ENCODE measurements around the gene PRRG3. TPM values are rescaled to one million over a fixed set of nuclear protein-coding genes. Genes with fewer than 3 reads are reported as not detected.

Gene PRRG3
- total and polyA plus RNA-seq, 2 donors (not counting 1 experiment from before 2014, with no cell fraction given), result not detected

DNA sequence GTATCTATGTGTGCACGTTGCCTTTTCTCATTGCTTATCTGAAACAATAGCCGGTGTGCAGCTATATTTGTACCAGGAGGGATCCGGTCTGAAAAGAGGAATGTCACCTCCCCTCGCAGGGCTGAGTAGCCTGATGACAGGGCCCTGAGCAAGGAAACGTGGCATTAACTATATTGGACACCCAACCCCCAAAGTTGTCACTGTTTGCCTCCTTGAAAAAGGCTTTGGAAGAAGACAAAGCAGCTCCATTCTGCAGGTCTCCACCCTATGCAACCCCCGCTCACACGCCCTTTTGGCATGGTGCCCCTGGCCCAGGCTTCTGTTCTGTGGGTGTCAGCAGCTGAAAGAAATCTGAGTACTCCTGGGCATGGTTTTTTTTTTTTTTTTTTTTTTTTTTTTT lies 8.2 kb downstream of the PRRG3 start:
- POLR2A ChIA-PET, result no interaction called here
- no peaks in the 10 kb centered on the region for H3K36me3 ChIP-seq (replicated peaks in 1 of 2; ENCODE audit: control extremely low read depth in 1 of 2, control insufficient read depth in 1 of 2, extremely low read depth in 1 of 2, insufficient read depth in 2 of 2, low read length in 1 of 2)
- no peaks in the 10 kb centered on the region for H4K20me1 ChIP-seq (ENCODE audit: control insufficient read depth, insufficient read depth, low read length, poor library complexity, severe bottlenecking)
- Mint-ChIP-seq H3K9me3 (ENCODE audit: insufficient read depth) (no peaks in the 10 kb centered on the region), H3K27ac (no peak overlapping the region), H3K27me3 (no peaks in the 10 kb centered on the region), H3K4me3 (no peak overlapping the region), H3K4me1 (no peaks in the 10 kb centered on the region)
- H3K27me3 ChIP-seq (replicated peaks in 1 of 4; ENCODE audit: control extremely low read depth in 1 of 4, control insufficient read depth in 3 of 4, insufficient read depth in 4 of 4, low read length in 3 of 4), result no peaks in the 10 kb centered on the region
- H3K27ac ChIP-seq (ENCODE audit: low read length in 2 of 2), result no peak overlapping the region
- CTCF ChIA-PET, result no interaction called here
- no peaks in the 10 kb centered on the region for H3K79me2 ChIP-seq (ENCODE audit: control insufficient read depth, insufficient read depth, low read length)
- H2AFZ ChIP-seq (ENCODE audit: insufficient read depth, low read depth, low read length, poor library complexity, severe bottlenecking), result no peak overlapping the region
- WGBS (ENCODE audit: insufficient coverage), result no CpG with 5 or more reads among the region's 7 CpGs
- DNase-seq, result no peak
- no peak for TF ChIP-seq EZH2 (IDR thresholded peaks at IDR 0.05; ENCODE audit: borderline replicate concordance, insufficient read depth, low read depth, low read length, poor library complexity, severe bottlenecking)
- no peak for TF ChIP-seq CTCF (IDR thresholded peaks at IDR 0.05)
- ATAC-seq (ENCODE audit: low read depth), result no peak
- intact Hi-C loops (cut with micrococcal nuclease), result no loop called here
- no peak overlapping the region for H3K4me2 ChIP-seq (replicated peaks; ENCODE audit: low read depth, low read length, poor library complexity, severe bottlenecking)
- no peak overlapping the region for H3K4me3 ChIP-seq (ENCODE audit: control extremely low read depth in 1 of 5, extremely low read depth in 1 of 5, insufficient read depth in 1 of 5, low read depth in 2 of 5, low read length in 4 of 5)
- no peaks in the 10 kb centered on the region for H3K9me3 ChIP-seq (ENCODE audit: control extremely low read depth in 1 of 3, control insufficient read depth in 2 of 3, insufficient read depth in 1 of 3, low read length in 2 of 3)
- H3K4me1 ChIP-seq (ENCODE audit: control insufficient read depth in 2 of 2, insufficient read depth in 2 of 2, low read length in 2 of 2), result no peaks in the 10 kb centered on the region
- no peak overlapping the region for H3K9ac ChIP-seq (ENCODE audit: low read length)

DNA sequence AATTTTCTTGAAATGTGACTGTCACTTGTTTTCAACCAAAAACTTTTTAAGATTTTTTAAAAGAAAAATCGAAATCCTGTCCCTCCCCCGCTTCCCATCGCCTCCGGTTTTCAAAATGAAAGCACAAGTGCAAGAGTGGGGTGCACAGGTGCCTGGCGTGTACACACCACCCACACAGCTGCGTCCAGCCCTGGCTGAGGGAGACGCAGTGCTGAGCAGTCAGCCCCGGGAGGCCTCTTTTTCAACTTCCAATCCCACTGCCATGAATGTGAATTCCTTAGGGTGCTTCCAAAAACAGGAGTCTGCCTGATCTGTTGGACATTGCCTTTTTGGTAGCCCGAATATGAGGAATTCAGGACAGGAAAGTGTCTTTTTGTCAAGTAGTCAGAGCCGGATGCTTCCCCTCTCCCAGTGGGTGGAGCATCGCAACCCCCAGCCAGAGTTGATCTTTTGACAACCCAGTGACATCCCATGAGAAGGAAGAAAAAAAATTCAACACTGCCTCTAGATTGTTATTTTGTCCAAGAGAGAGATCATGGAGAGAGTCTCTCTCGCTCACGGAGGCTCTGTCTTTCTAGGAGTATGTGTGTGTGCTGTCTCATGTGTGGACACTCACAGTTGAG lies 8.9 kb downstream of the PRRG3 start:
- H3K27ac ChIP-seq (ENCODE audit: low read length in 2 of 2), result no peak overlapping the region
- intact Hi-C loops (cut with micrococcal nuclease), result no loop called here
- Mint-ChIP-seq H3K9me3 (ENCODE audit: insufficient read depth) (no peaks in the 10 kb centered on the region), H3K4me1 (no peaks in the 10 kb centered on the region), H3K4me3 (no peak overlapping the region), H3K27ac (no peak overlapping the region), H3K27me3 (no peaks in the 10 kb centered on the region)
- H3K79me2 ChIP-seq (ENCODE audit: control insufficient read depth, insufficient read depth, low read length), result no peaks in the 10 kb centered on the region
- no peaks in the 10 kb centered on the region for H3K36me3 ChIP-seq (replicated peaks in 1 of 2; ENCODE audit: control extremely low read depth in 1 of 2, control insufficient read depth in 1 of 2, extremely low read depth in 1 of 2, insufficient read depth in 2 of 2, low read length in 1 of 2)
- H2AFZ ChIP-seq (ENCODE audit: insufficient read depth, low read depth, low read length, poor library complexity, severe bottlenecking), result no peak overlapping the region
- H3K4me2 ChIP-seq (replicated peaks; ENCODE audit: low read depth, low read length, poor library complexity, severe bottlenecking), result no peak overlapping the region
- H3K27me3 ChIP-seq (replicated peaks in 1 of 4; ENCODE audit: control extremely low read depth in 1 of 4, control insufficient read depth in 3 of 4, insufficient read depth in 4 of 4, low read length in 3 of 4), result no peaks in the 10 kb centered on the region
- H3K4me1 ChIP-seq (ENCODE audit: control insufficient read depth in 2 of 2, insufficient read depth in 2 of 2, low read length in 2 of 2), result no peaks in the 10 kb centered on the region
- POLR2A ChIA-PET, result no interaction called here
- TF ChIP-seq CTCF (IDR thresholded peaks at IDR 0.05), result no peak
- TF ChIP-seq EZH2 (IDR thresholded peaks at IDR 0.05; ENCODE audit: borderline replicate concordance, insufficient read depth, low read depth, low read length, poor library complexity, severe bottlenecking), result no peak
- H4K20me1 ChIP-seq (ENCODE audit: control insufficient read depth, insufficient read depth, low read length, poor library complexity, severe bottlenecking), result no peaks in the 10 kb centered on the region
- CTCF ChIA-PET, result no interaction called here
- DNase-seq (no peak), ATAC-seq (ENCODE audit: low read depth) (no peak)
- no peak overlapping the region for H3K9ac ChIP-seq (ENCODE audit: low read length)
- no peaks in the 10 kb centered on the region for H3K9me3 ChIP-seq (ENCODE audit: control extremely low read depth in 1 of 3, control insufficient read depth in 2 of 3, insufficient read depth in 1 of 3, low read length in 2 of 3)
- no peak overlapping the region for H3K4me3 ChIP-seq (ENCODE audit: control extremely low read depth in 1 of 5, extremely low read depth in 1 of 5, insufficient read depth in 1 of 5, low read depth in 2 of 5, low read length in 4 of 5)
- WGBS (ENCODE audit: insufficient coverage), result 79% methylated on average over 3 of the region's 13 CpGs

Data from B cell (primary cell).